WTC11 (cell line): ENCODE results near the gene FSD2. TPM values are rescaled to one million over a fixed set of nuclear protein-coding genes. Genes with fewer than 3 reads are reported as not detected.

Experiments used
- ATAC-seq: fragments of 200-7000 bp; cut with Tn5 transposase; 2 replicates; pipeline ENCODE4 v1.10.0; 2021; ENCODE audit warnings: mild to moderate bottlenecking, moderate library complexity
- CTCF ChIA-PET: fragments of 300-600 bp; sonication (Branson Sonifier 250); formaldehyde crosslinking; loops from one replicate; lab custom pipeline; 2021; ENCODE audit warnings: antibody characterized with exemption; lab: Charles Lee
- POLR2A ChIA-PET: fragments of 350-600 bp; sonication (Branson Sonifier 250); formaldehyde crosslinking; loops from one replicate; lab custom pipeline; 2021; ENCODE audit warnings: antibody characterized with exemption; lab: Charles Lee
- DNase-seq: peaks from one replicate; pipeline ENCODE4 v3.0.0; 2021; ENCODE audit warnings: low spot score
- H3K27ac Mint-ChIP-seq: 2 replicates; pipeline ENCODE4 v1.8.0; 2021; ENCODE audit warnings: mixed read lengths
- H3K27me3 Mint-ChIP-seq: 2 replicates; pipeline ENCODE4 v1.8.0; 2021; ENCODE audit warnings: low read depth, mild to moderate bottlenecking, moderate library complexity, mixed read lengths
- H3K36me3 Mint-ChIP-seq: 2 replicates; pipeline ENCODE4 v1.8.0; 2021; ENCODE audit warnings: mixed read lengths
- H3K4me1 Mint-ChIP-seq: 2 replicates; pipeline ENCODE4 v1.8.0; 2022; ENCODE audit warnings: mixed read lengths
- H3K4me3 Mint-ChIP-seq: 2 replicates; pipeline ENCODE4 v1.8.0; 2021; ENCODE audit warnings: mild to moderate bottlenecking, moderate library complexity, mixed read lengths
- H3K9me3 Mint-ChIP-seq: 2 replicates; pipeline ENCODE4 v1.8.0; 2021; ENCODE audit warnings: mixed read lengths
- ARID4B ChIP-seq: sonication (generic); formaldehyde crosslinking; IDR thresholded peaks from 2 replicates; pipeline ENCODE4 v1.8.0; 2023; ENCODE audit warnings: missing genetic modification reagents, mild to moderate bottlenecking, borderline replicate concordance
- ATF1 ChIP-seq: sonication (generic); formaldehyde crosslinking; IDR thresholded peaks from 2 replicates; pipeline ENCODE4 v1.8.1; 2023; ENCODE audit warnings: mild to moderate bottlenecking, moderate library complexity, missing genetic modification reagents
- E2F5 ChIP-seq: sonication (generic); formaldehyde crosslinking; IDR thresholded peaks from 2 replicates; pipeline ENCODE4 v1.8.1; 2022; ENCODE audit warnings: mild to moderate bottlenecking, moderate library complexity, missing genetic modification reagents
- EMX1 ChIP-seq: fragments of 250-450 bp; sonication (Bioruptor Pico); IDR thresholded peaks from 2 replicates; pipeline ENCODE4 v1.8.0; 2021; ENCODE audit warnings: mild to moderate bottlenecking
- JUN ChIP-seq: sonication (generic); formaldehyde crosslinking; IDR thresholded peaks from 2 replicates; pipeline ENCODE4 v1.8.0; 2023; ENCODE audit warnings: mild to moderate bottlenecking, missing genetic modification reagents
- NFATC4 ChIP-seq: fragments of 250-450 bp; sonication (Bioruptor Pico); IDR thresholded peaks from 2 replicates; pipeline ENCODE4 v1.9.0; 2021; ENCODE audit warnings: mild to moderate bottlenecking
- NR2C2 ChIP-seq: sonication (generic); formaldehyde crosslinking; IDR thresholded peaks from 2 replicates; pipeline ENCODE4 v1.8.0; 2022; ENCODE audit warnings: mild to moderate bottlenecking, missing genetic modification reagents
- RELA ChIP-seq: sonication (generic); formaldehyde crosslinking; IDR thresholded peaks from 2 replicates; pipeline ENCODE4 v1.8.1; 2022; ENCODE audit warnings: missing genetic modification reagents, mild to moderate bottlenecking, borderline replicate concordance
- SMAD3 ChIP-seq: sonication (generic); formaldehyde crosslinking; IDR thresholded peaks from 2 replicates; pipeline ENCODE4 v1.8.0; 2022; ENCODE audit warnings: missing genetic modification reagents, mild to moderate bottlenecking, borderline replicate concordance
- SOX15 ChIP-seq: fragments of 250-450 bp; sonication (Bioruptor Pico); IDR thresholded peaks from 2 replicates; pipeline ENCODE4 v1.9.0; 2021; ENCODE audit warnings: mild to moderate bottlenecking
- ZNF121 ChIP-seq: sonication (generic); formaldehyde crosslinking; IDR thresholded peaks from 2 replicates; pipeline ENCODE4 v1.8.0; 2023; ENCODE audit warnings: missing genetic modification reagents
- ZNF396 ChIP-seq: fragments of 250-450 bp; sonication (Bioruptor Pico); IDR thresholded peaks from 2 replicates; pipeline ENCODE4 v1.8.0; 2021; ENCODE audit warnings: mild to moderate bottlenecking, moderate library complexity, borderline replicate concordance
- total RNA-seq: library from RNA; stranded (reverse); gene quantifications from 3 replicates; pipeline ENCODE4 v1.2.3, GENCODE V29; 2021
- TF ChIP-seq, protein P1 (sequence below): sonication (generic); formaldehyde crosslinking; IDR thresholded peaks from 2 replicates; pipeline ENCODE4 v1.8.0; 2023; ENCODE audit warnings: mild to moderate bottlenecking, missing genetic modification reagents
- TF ChIP-seq, protein P2 (sequence below): sonication (generic); formaldehyde crosslinking; IDR thresholded peaks from 2 replicates; pipeline ENCODE4 v1.8.1; 2022; ENCODE audit warnings: mild to moderate bottlenecking, missing genetic modification reagents, moderate library complexity, borderline replicate concordance
- TF ChIP-seq, protein P3 (sequence below): sonication (generic); formaldehyde crosslinking; IDR thresholded peaks from 2 replicates; pipeline ENCODE4 v1.8.0; 2023; ENCODE audit warnings: missing genetic modification reagents

The FSD2 gene
- total RNA-seq, 1 experiment from 2014 or later = not detected

GRCh38 chr15:82802497-82802896, 3.4 kb downstream of the FSD2 start (continued):
- TF ChIP-seq, protein P1, sequence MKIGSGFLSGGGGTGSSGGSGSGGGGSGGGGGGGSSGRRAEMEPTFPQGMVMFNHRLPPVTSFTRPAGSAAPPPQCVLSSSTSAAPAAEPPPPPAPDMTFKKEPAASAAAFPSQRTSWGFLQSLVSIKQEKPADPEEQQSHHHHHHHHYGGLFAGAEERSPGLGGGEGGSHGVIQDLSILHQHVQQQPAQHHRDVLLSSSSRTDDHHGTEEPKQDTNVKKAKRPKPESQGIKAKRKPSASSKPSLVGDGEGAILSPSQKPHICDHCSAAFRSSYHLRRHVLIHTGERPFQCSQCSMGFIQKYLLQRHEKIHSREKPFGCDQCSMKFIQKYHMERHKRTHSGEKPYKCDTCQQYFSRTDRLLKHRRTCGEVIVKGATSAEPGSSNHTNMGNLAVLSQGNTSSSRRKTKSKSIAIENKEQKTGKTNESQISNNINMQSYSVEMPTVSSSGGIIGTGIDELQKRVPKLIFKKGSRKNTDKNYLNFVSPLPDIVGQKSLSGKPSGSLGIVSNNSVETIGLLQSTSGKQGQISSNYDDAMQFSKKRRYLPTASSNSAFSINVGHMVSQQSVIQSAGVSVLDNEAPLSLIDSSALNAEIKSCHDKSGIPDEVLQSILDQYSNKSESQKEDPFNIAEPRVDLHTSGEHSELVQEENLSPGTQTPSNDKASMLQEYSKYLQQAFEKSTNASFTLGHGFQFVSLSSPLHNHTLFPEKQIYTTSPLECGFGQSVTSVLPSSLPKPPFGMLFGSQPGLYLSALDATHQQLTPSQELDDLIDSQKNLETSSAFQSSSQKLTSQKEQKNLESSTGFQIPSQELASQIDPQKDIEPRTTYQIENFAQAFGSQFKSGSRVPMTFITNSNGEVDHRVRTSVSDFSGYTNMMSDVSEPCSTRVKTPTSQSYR = no peak
- TF ChIP-seq ZNF121 (CRISPR knock-in tag) = no peak
- no peak for TF ChIP-seq NR2C2 (CRISPR knock-in tag)
- no peak for TF ChIP-seq EMX1 (CRISPR knock-in tag)
- no peak for TF ChIP-seq ATF1 (CRISPR knock-in tag)
- TF ChIP-seq, protein P2, sequence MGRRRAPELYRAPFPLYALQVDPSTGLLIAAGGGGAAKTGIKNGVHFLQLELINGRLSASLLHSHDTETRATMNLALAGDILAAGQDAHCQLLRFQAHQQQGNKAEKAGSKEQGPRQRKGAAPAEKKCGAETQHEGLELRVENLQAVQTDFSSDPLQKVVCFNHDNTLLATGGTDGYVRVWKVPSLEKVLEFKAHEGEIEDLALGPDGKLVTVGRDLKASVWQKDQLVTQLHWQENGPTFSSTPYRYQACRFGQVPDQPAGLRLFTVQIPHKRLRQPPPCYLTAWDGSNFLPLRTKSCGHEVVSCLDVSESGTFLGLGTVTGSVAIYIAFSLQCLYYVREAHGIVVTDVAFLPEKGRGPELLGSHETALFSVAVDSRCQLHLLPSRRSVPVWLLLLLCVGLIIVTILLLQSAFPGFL (CRISPR knock-in tag) = no peak

DNA sequence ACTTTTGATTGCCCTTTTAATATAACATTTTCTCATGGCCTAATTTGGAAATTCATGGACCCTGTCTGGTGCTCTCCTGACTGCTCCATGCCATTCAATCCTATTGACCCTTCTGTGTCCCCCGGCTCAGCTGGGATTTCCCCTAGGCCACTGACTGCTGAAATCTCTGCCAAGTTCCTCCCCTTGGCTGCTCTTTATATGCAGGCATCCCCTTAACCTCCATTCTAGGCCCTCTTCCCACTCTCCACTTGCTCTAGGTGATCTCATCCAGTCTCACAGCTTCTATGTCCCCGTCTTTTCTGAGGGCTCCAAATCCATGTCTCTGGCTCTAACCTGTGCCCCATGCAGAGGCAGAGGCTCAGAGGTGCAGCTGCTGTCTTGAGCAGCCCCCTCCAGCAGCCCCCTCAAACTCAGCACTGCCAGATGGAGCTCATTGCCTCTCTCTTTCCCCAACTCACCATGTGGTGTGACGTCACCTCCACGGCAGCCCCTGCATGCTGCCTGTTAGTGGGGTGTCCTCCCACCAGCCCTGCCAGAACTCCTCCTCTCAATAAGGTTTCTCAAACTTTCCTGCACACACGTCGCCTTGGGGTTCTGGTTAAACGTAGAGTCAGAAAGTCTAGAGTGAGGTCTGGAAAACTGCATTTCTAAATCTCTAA, 6.6 kb downstream of the FSD2 start:
- POLR2A ChIA-PET = interaction anchor here (0.6 kb wide), 1 partner anchor 65 kb away, joined by 8 read pairs; no protein-coding TSS in a partner anchor

More for the DNA sequence above, 6.6 kb downstream of the FSD2 start:
- CTCF ChIA-PET = no interaction called here
- Mint-ChIP-seq H3K36me3 (no peaks in the 10 kb centered on the region), H3K27me3 (peaks cover 58% of the 10 kb centered on the region), H3K4me3 (no peak overlapping the region), H3K4me1 (no peaks in the 10 kb centered on the region), H3K27ac (no peak overlapping the region), H3K9me3 (peaks cover 7% of the 10 kb centered on the region)
- no peak for DNase-seq
- TF ChIP-seq SOX15 (CRISPR knock-in tag) = no peak
- no peak for TF ChIP-seq NFATC4
- TF ChIP-seq, protein P3, sequence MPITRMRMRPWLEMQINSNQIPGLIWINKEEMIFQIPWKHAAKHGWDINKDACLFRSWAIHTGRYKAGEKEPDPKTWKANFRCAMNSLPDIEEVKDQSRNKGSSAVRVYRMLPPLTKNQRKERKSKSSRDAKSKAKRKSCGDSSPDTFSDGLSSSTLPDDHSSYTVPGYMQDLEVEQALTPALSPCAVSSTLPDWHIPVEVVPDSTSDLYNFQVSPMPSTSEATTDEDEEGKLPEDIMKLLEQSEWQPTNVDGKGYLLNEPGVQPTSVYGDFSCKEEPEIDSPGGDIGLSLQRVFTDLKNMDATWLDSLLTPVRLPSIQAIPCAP = no peak
- TF ChIP-seq JUN (CRISPR knock-in tag) = no peak
- TF ChIP-seq ZNF396 (CRISPR knock-in tag) = no peak
- no peak for TF ChIP-seq E2F5 (CRISPR knock-in tag)
- no peak for TF ChIP-seq ARID4B (CRISPR knock-in tag)
- TF ChIP-seq, protein P2 (CRISPR knock-in tag) = no peak
- no peak for TF ChIP-seq RELA (CRISPR knock-in tag)
- TF ChIP-seq SMAD3 = no peak
- no peak for ATAC-seq
